A549 (cell line): ENCODE measurements around the gene MRPL14.

Experiments used
- CBX2 ChIP-seq: fragments of 200-600 bp; sonication (generic); IDR thresholded peaks from 2 replicates; pipeline ENCODE4 v1.6.1; 2016; ENCODE audit warnings: low read depth, mild to moderate bottlenecking, borderline replicate concordance
- CEBPB ChIP-seq, 2 experiments: fragments of >200 bp in 1 of 2; sonication (Bioruptor Twin) in 1 of 2; formaldehyde crosslinking in 1 of 2; IDR thresholded peaks; 2 replicates each; pipeline ENCODE4 v1.6.1; 2012 to 2016
- CTCF ChIP-seq: fragments of >200 bp; sonication (Bioruptor Twin); formaldehyde crosslinking; IDR thresholded peaks from 3 replicates; pipeline ENCODE4 v1.5.1; 2016
- MYC ChIP-seq: IDR thresholded peaks from 2 replicates; pipeline ENCODE4 v1.6.1; 2012; ENCODE audit warnings: mild to moderate bottlenecking, inconsistent platforms, low read length, improper control_type of control experiment, borderline replicate concordance
- NPAS2 ChIP-seq: fragments of 250-450 bp; sonication (Bioruptor Pico); IDR thresholded peaks from 2 replicates; pipeline ENCODE4 v1.8.0; 2022; ENCODE audit warnings: mild to moderate bottlenecking, moderate library complexity, borderline replicate concordance

DNA sequence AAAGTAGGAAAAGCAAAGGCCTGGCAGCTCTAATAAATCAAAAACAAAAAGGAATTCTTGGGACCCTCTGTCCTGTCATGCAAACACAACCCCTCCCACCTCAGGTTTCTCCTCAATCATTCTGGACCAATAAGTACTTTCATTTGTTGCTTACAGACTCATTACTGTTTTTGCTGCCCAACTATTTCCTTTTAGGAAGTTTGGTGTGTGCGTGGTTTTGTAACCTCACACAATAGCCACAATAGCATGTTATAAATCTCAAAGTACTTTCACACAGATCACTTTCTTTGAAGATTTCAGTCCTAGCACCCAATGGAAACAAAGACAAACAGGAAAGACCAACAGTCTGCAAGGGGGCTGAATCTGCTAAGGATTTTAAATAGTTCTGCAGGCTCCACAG is 4.5 kb downstream of the MRPL14 start:
- no peak for TF ChIP-seq CTCF
- TF ChIP-seq CBX2 = no peak
- TF ChIP-seq NPAS2 (CRISPR knock-in tag) = no peak
- TF ChIP-seq MYC = no peak
- no peak for TF ChIP-seq CEBPB (IDR thresholded peaks at IDR 0.05)
